Neural cell (in vitro differentiated cells): ENCODE results near the gene COL23A1. TPM values are rescaled to one million over a fixed set of nuclear protein-coding genes. Genes with fewer than 3 reads are reported as not detected.

ENCODE experiments used
- H2AFZ ChIP-seq: fragments of 200-600, 300-800 bp; sonication (generic), shearing (Covaris generic); 2 replicates; pipeline ENCODE4 v1.6.0; 2014; ENCODE audit warnings: low read depth, mild to moderate bottlenecking, antibody characterized with exemption, low read length, moderate library complexity
- H3F3A ChIP-seq: fragments of 200-600 bp; shearing (Covaris generic); 2 replicates; pipeline ENCODE4 v1.6.1; 2016; ENCODE audit warnings: mild to moderate bottlenecking, moderate library complexity, mixed read lengths, antibody characterized with exemption, low read length; ENCODE audit not compliant: insufficient read depth, poor library complexity, severe bottlenecking
- H3K27ac ChIP-seq: fragments of 200-600, 300-800 bp; sonication (generic), shearing (Covaris generic); 2 replicates; pipeline ENCODE4 v1.5.1; 2014; ENCODE audit warnings: mild to moderate bottlenecking, low read length, moderate library complexity
- H3K27me3 ChIP-seq: fragments of 300-800, 200-600 bp; sonication (generic), shearing (Covaris generic); 2 replicates; pipeline ENCODE4 v1.6.0; 2014; ENCODE audit warnings: mild to moderate bottlenecking, low read depth, low read length, moderate library complexity; ENCODE audit not compliant: insufficient read depth
- H3K36me3 ChIP-seq: fragments of 300-800, 200-600 bp; sonication (generic), shearing (Covaris generic); 2 replicates; pipeline ENCODE4 v1.5.1; 2014; ENCODE audit warnings: mild to moderate bottlenecking, antibody characterized with exemption, low read length, moderate library complexity; ENCODE audit not compliant: insufficient read depth
- H3K4me2 ChIP-seq: fragments of 300-800, 200-600 bp; sonication (generic), shearing (Covaris generic); 2 replicates; pipeline ENCODE4 v1.6.0; 2014; ENCODE audit warnings: mild to moderate bottlenecking, low read length
- H3K4me3 ChIP-seq: fragments of 300-800, 200-600 bp; sonication (generic), shearing (Covaris generic); 2 replicates; pipeline ENCODE4 v1.5.1; 2014; ENCODE audit warnings: mild to moderate bottlenecking, low read length, moderate library complexity
- H3K79me2 ChIP-seq: fragments of 200-600 bp; shearing (Covaris generic); replicated peaks from 2 replicates; pipeline ENCODE4 v1.6.0; 2014; ENCODE audit warnings: mild to moderate bottlenecking, low read length, moderate library complexity; ENCODE audit not compliant: insufficient read depth
- H3K9ac ChIP-seq: fragments of 300-800, 200-600 bp; sonication (generic), shearing (Covaris generic); 2 replicates; pipeline ENCODE4 v1.6.1; 2016; ENCODE audit warnings: mild to moderate bottlenecking, low read length, mixed read lengths
- H3K9me2 ChIP-seq: fragments of 200-600 bp; shearing (Covaris generic); 2 replicates; pipeline ENCODE4 v1.6.1; 2016; ENCODE audit warnings: mild to moderate bottlenecking, low read length, mixed read lengths; ENCODE audit not compliant: insufficient read depth
- H3K9me3 ChIP-seq: fragments of 200-600, 300-800 bp; sonication (generic), shearing (Covaris generic); 2 replicates; pipeline ENCODE4 v1.6.1; 2016; ENCODE audit warnings: mild to moderate bottlenecking, mixed run types, low read length, moderate library complexity, mixed read lengths
- H4K20me1 ChIP-seq: fragments of 200-600 bp; shearing (Covaris generic); 2 replicates; pipeline ENCODE4 v1.6.1; 2016; ENCODE audit warnings: mild to moderate bottlenecking, mixed run types; ENCODE audit not compliant: insufficient read depth
- CTCF ChIP-seq: fragments of 450-650 bp; IDR thresholded peaks from 2 replicates; pipeline ENCODE4 v1.5.1; 2014; ENCODE audit warnings: antibody characterized with exemption, mild to moderate bottlenecking, moderate library complexity; ENCODE audit not compliant: poor library complexity, severe bottlenecking
- EP300 ChIP-seq: fragments of 450-650 bp; conservative IDR thresholded peaks from 2 replicates; pipeline ENCODE4 v1.6.1; 2014; ENCODE audit warnings: antibody characterized with exemption, mild to moderate bottlenecking, moderate library complexity; ENCODE audit not compliant: poor library complexity, severe bottlenecking
- EZH2 ChIP-seq: fragments of 200-600, 300-800 bp; shearing (Covaris generic), sonication (generic); IDR thresholded peaks from 2 replicates; pipeline ENCODE4 v1.6.1; 2014; ENCODE audit warnings: antibody characterized with exemption, low read length, borderline replicate concordance, mild to moderate bottlenecking; ENCODE audit not compliant: insufficient read depth, poor library complexity, severe bottlenecking
- MXI1 ChIP-seq: fragments of 450-650 bp; conservative IDR thresholded peaks from 2 replicates; pipeline ENCODE4 v1.6.1; 2014; ENCODE audit warnings: antibody characterized with exemption, mild to moderate bottlenecking; ENCODE audit not compliant: poor library complexity, severe bottlenecking
- POLR2AphosphoS5 ChIP-seq: IDR thresholded peaks from 2 replicates; pipeline ENCODE4 v1.6.1; 2012
- RAD21 ChIP-seq: fragments of 450-650 bp; conservative IDR thresholded peaks from 2 replicates; pipeline ENCODE4 v1.6.1; 2014; ENCODE audit warnings: antibody characterized with exemption, mild to moderate bottlenecking, moderate library complexity
- REST ChIP-seq: IDR thresholded peaks from 2 replicates; pipeline ENCODE4 v1.6.1; 2012; ENCODE audit warnings: borderline replicate concordance
- SMC3 ChIP-seq: fragments of 450-650 bp; conservative IDR thresholded peaks from 2 replicates; pipeline ENCODE4 v1.6.1; 2014; ENCODE audit warnings: antibody characterized with exemption, mild to moderate bottlenecking, moderate library complexity; ENCODE audit not compliant: poor library complexity
- TAF1 ChIP-seq: IDR thresholded peaks from 2 replicates; pipeline ENCODE4 v1.6.1; 2012; ENCODE audit warnings: low read depth
- polyA plus RNA-seq: library from polyadenylated mRNA; depleted of rRNA; stranded (reverse); fragments of >200 nt; gene quantifications from 2 replicates; pipeline ENCODE4 v1.2.3, GENCODE V29; 2014

The COL23A1 gene
- polyA plus RNA-seq, 1 donor from 2014 or later: not detected

DNA sequence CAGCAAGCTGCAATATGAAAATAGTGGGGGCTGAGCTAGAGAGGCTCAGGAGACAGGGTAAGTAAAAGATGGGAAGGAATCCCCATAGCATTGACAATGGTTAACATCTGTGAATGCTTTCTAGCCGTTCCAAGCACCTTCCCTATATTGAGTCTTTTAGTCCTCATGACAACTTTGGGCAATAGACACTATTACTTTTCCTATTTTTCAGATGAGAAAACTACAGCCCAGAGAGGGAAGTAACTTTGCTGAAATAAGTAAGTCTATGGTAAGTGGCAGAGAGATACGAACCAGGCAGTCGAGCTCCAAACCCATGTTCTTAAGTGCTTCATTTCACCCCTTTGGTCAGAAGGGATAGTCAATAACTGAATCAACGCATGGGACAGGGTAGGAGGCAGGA, 94.5 kb downstream of the COL23A1 start:
- no peak overlapping the region for H3K4me2 ChIP-seq
- no peak overlapping the region for H3K27ac ChIP-seq
- no peaks in the 10 kb centered on the region for H3K79me2 ChIP-seq
- H3K9me3 ChIP-seq: peaks cover 4% of the 10 kb centered on the region
- TF ChIP-seq REST: no peak
- no peak for TF ChIP-seq CTCF
- TF ChIP-seq SMC3: no peak
- TF ChIP-seq TAF1: no peak
- no peak for TF ChIP-seq EP300
- no peak for TF ChIP-seq POLR2AphosphoS5
- TF ChIP-seq RAD21: no peak
- no peak for TF ChIP-seq EZH2
- no peak for TF ChIP-seq MXI1
- H3K9ac ChIP-seq: no peak overlapping the region
- H3F3A ChIP-seq: no peaks in the 10 kb centered on the region
- no peak overlapping the region for H3K4me3 ChIP-seq
- no peaks in the 10 kb centered on the region for H4K20me1 ChIP-seq
- H3K9me2 ChIP-seq: no peaks in the 10 kb centered on the region
- no peak overlapping the region for H2AFZ ChIP-seq
- H3K36me3 ChIP-seq: no peaks in the 10 kb centered on the region
- H3K27me3 ChIP-seq: no peaks in the 10 kb centered on the region

- Histone ChIP-seq H4K20me1 (no peaks in the 10 kb centered on the region), H3K27ac (no peak overlapping the region), H3F3A (no peaks in the 10 kb centered on the region), H3K27me3 (no peaks in the 10 kb centered on the region), H3K4me3 (no peak overlapping the region), H2AFZ (no peak overlapping the region), H3K9me3 (peaks cover 6% of the 10 kb centered on the region), H3K9ac (no peak overlapping the region), H3K9me2 (no peaks in the 10 kb centered on the region), H3K4me2 (no peak overlapping the region), H3K36me3 (no peaks in the 10 kb centered on the region), H3K79me2 (no peaks in the 10 kb centered on the region)
- no peak for TF ChIP-seq MXI1
- TF ChIP-seq RAD21: no peak
- TF ChIP-seq SMC3: no peak
Observed at GRCh38 chr5:178492278-178492677, 97.9 kb downstream of the COL23A1 start.
